Measurements from ENCODE around the gene MED26. TPM values are rescaled to one million over a fixed set of nuclear protein-coding genes. Genes with fewer than 3 reads are reported as not detected.

MED26 gene
- total RNA-seq, 1 experiment from 2014 or later, result 10.0 TPM

DNA sequence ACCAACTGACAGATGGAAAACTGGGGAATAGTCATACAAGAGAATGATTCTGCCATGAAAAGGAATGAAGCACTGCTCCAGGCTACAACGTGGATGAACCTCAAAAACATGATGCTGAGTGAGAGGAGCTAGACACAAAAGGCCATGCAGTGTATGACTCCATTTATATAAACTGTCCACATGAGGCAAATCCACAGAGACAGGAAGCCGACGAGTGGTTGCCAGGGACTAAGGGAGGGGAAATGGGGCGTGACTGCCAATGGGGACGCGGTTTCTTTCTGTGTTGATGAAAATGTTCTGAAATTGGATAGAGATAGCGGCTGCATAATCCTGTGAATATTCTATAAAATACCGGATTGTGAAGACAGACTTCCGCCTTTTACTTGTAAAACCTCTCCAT is 21.7 kb upstream of the MED26 start:
- no peak for DNase-seq (ENCODE audit: low spot score)

DNA sequence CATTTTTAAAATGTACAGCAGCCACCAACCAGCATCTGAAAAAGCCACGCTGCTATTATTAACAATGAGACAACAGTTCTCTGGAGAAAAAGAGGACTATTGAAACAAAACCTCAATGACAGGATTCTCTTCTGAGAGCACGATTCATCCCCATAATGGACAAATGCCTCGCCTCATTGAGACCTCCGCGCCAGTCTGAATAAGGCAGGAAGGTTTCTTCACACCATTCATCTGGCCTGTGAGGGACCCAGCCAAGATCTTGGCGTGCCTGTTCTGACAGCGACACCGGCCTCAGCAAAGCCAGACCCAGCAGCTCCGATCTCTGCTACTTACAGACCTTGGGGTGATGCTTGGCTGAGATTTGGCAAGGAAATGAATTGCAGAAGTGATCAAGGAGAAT is 17.1 kb upstream of the MED26 start:
- DNase-seq (ENCODE audit: low spot score), result no peak

DNA sequence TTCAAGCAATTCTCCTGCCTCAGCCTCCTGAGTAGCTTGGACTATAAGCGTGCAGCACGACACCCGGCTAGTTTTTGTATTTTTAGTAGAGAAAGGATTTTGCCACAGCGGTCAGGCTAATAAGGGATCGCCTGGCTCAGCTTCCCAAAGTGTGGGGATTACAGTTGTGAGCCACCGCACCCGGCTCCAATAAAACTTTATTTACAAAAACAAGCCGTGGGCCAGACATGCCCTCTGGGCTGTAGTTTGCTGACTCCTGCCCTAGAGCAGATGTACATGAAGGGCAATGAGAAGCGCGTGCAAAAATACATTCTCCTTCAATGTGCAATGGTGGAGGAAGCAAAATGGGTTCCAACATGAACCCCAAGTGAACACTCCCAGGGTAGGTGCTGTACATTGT is 13.7 kb upstream of the MED26 start:
- no peak for DNase-seq (ENCODE audit: low spot score)

DNA sequence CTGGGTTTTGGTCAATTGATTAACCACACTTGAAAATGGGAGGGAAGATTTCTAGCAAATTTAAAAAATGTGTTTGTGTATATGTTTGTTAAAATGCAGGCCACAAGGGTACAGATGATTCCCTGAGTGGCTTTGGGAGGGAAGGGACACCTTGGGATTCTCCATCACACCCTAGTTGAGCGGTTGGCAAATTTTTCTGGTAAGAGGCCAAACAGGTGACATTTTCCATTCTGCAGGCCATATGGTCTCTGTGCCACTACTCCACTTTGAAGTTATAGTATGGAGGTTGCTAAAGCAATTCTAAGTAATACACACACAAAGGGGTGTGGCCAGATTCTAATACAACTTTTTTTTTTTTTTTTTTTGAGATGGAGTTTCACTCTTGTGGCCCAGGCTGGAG is 12.9 kb upstream of the MED26 start:
- DNase-seq (ENCODE audit: low spot score), result no peak

DNA sequence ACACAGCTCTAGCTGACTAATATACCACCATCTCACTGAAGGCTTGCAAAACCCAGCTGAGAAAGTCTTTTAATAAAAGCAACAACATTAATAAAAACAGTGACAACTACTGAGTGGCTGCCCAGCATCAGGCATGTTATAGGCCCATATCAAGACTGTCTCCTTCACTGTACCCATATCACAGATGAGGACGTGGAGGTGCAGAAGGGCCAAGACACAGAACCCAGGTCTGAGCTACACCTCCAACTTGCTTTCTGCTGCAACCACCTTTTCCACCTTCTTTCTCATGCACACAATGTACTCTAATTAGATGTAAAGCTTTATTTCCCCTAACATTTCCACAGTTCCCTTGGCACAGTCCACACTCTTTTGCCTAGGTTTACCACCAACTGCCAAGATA is 10.7 kb upstream of the MED26 start:
- DNase-seq (ENCODE audit: low spot score), result no peak

DNA sequence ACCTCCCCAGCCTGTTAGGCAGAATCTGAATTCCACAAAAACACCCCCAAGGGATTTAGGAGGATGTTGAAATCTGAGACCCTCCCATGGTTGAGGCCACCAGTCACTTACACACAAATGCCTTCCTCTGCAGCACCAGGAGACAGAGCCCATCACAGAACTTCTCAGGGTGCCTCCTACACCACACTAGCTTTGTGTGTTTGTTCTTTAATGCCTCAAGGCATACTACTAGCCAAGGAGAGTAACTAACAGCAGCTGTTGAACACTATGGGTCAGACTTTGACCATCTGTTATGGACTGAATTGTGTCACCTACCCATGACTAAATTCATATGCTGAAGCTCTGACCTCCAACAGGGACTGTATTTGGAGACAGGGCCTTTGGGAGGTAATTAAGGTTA is 9.5 kb upstream of the MED26 start:
- no peak for DNase-seq (ENCODE audit: low spot score)

DNA sequence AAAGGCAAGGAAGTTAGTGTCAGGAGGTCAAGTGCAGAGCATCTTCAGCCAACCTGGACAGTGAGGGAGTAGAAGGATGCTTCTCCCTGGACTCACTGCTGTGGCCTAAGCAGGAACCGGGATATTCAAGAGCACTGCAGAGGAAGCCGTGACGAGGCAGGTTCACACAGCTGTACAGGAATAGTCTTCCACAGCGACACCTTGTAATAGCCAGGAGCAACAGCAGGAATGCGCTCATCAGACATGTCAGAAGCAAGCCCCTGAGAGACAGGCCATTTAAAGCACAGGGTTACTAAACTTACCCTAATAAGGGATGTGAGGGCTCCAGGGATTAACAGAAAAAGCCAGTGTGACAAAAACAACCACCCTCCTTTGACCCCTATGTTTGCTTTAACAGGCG is 3.5 kb upstream of the MED26 start:
- no peak for DNase-seq (ENCODE audit: low spot score)

DNA sequence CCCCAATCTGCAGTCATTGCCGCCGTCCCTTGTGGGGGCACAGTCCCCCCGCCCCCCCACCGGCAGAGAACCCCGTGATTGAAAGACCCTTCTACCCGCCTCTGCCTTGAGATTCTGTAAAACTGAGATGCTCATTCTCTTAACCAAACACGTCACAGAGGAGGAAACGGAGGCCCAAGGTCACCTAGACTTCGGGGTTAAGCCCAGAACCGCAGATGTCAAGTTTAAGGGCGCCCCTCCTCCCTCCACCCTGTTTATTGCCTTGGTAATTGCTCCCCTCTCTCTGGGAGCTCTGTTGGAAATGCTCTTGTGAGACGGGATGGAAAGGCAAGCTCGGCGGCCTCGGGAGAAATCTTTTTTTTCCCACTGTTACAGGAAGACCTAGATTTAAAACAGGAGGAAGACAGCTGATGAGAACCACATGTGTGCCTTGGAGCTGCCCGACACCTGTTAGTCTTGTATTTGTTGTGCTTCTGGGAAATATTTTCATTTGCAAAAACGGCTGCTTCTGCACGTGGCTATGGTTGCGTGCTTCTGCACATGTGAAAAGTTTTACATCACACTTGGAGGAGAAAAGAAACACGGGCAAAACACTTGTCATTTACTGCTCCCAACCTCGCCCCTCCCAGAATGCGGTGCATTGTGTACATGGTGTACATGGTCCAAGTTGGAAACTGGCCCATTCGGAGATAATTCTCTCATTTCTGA is 1.1 kb upstream of the MED26 start:
- peak; percentile 21 for DNase-seq (ENCODE audit: low spot score)

DNA sequence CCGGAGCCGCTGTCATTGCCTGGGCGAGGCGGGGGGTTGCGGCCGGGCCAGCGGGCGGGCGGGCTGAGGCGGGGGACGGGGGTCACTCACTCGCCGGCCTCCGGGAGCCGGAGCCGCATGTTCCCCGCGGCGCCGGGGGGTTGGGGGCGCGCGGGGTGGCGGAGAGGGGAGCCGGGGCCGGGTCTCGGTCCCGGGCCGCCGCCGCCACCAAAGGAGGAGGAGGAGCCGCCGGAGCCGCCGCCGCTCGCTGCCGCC is 149 bp downstream of the MED26 start:
- DNase-seq (ENCODE audit: low spot score), result no peak

DNA sequence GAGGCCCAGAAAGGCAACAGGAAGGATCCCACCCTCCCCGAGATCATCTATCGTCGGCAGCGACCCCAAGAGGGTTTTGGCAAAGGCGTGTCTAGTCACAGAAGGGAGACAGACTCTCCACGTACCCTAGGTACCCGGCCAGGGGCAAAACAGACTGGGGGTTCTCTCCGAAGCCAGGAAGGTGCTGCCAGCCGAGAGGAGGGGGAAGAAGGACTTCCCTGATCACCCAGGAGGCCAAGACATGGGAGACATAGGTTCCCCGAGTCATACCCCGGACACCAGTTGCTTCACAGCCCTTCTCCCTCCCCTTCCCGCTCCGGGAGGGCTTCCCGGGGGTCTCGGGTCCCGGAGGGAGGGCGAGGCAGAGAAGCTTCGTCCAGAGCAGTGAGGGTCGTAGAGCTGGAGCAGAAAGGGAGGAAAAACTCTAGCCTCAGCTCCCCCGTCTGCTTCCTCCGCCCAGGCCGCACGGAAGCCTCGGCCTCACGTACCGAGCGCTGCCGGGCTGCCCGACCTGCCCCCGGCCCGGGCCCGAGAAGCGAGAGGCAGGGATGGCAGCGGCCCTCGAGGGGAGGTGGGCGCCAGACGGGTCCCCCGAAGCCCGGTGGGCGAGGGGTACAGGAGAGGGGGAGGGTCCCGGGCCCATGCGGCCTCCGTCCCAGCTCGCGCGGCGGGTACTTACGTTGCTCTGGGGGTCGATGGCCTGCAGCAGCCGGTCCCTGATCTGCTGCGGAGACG is 644 bp downstream of the MED26 start:
- no peak for DNase-seq (ENCODE audit: low spot score)

DNA sequence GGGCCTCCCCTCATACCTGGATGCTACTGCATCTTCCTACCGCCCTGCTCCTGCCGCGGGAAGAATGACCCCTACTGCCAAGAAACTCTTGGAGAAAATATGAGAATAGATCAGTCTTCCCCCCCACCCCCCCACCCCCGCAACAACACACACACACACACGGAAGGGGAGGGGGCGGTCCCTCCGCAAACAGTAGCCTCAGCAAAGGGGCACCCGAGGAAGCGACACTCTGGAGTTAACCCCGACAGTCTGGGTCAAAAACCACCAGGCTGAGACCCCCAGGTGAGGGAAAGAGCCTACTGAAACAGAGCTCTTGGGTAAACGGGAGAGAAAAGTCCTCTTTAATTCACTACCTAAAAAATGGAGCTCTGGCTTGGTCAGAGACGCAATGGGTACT is 1.2 kb downstream of the MED26 start:
- no peak for DNase-seq (ENCODE audit: low spot score)

DNA sequence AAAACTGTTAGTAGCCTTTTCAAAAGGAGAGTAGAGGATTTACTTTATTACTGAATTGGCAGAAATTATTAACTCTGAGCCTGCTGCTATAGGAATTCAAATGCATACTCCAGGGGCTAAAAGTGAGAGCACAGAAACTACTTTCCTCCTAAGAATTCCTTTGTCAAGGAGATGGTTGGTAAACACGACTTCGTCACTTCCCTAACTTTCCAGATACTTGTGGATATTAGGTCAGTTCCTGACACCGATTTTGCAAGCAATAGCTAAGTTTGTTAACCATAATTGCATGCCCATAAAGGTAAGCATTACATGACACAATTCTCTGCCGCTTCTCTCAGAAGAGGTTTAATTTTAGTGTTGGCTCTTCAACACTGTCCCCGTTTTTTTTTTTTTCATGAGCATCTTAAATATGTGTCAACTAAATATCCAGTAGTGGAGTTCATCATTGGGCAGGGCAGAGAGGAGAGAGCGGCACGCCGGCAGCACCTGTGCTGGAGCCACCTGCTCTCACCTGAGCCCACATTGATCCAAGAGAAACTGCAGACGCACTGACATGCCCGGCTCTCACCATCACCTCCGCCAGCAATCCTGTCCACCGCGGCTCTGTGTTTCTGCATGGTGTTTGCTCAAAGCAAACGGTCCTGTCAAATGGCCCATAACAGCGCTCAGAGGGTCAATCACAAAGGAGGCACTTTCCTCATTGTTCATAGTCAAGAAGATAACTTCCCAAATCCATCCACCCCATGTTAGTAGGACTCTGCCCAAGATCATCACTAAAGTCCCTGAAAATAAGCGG is 2.6 kb downstream of the MED26 start:
- no peak for DNase-seq (ENCODE audit: low spot score)

DNA sequence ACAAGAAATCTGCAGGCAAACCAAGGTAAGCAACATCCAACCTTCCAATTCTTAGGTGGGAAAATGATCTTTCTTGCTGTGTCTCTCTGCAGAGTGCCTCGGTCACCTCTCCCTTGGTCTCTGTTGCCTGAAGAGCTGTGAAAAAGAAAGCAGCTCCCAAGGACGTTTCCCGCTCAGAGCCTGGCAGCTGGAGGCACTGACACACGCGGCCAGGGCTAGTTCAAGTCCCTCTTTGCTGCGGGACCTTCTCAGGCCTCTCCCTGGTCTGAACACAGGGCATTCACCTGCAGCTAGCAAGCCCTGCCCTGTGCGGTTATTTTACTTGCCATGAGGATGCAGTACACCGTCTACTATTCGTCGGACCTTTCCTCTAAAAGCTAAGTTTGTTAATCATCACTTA is 3.8 kb downstream of the MED26 start:
- no peak for DNase-seq (ENCODE audit: low spot score)

DNA sequence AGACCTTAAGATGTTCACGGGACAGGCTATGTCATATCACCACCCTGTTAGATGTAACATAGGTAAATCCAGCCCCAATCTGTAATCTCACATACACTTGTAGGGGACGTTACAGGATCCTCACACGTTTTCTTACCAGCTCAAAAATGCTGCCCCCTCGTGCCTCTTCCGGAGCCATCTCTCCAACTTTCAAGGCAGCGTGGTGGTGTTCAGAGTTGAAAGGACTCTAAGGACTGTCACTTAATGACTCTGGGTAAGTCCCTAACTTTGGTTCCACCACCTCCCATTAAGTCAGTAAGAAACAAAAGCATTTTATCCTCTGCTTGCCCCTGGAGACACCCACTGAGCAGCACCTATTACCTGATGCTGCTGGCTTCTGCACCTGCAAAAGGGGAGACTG is 4.4 kb downstream of the MED26 start:
- no peak for DNase-seq (ENCODE audit: low spot score)

DNA sequence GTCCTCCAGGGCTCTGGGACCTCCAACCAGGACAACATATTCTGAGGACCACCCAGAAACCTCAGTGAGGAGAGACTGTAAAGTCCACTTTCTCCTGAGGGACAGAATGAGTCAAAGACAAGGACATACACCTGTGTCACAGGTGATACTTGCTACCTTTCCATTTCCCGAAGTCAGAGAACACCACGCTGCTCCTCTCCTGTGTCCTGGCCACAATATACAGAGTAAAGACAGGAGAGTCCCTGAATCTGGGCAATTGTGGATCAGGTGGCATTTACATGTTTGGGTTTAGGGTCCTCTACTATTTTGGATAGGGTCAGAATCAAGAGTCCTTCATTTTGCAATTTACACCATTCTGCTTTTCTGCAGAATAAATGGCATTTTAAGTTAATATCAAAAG is 4.9 kb downstream of the MED26 start:
- no peak for DNase-seq (ENCODE audit: low spot score)

DNA sequence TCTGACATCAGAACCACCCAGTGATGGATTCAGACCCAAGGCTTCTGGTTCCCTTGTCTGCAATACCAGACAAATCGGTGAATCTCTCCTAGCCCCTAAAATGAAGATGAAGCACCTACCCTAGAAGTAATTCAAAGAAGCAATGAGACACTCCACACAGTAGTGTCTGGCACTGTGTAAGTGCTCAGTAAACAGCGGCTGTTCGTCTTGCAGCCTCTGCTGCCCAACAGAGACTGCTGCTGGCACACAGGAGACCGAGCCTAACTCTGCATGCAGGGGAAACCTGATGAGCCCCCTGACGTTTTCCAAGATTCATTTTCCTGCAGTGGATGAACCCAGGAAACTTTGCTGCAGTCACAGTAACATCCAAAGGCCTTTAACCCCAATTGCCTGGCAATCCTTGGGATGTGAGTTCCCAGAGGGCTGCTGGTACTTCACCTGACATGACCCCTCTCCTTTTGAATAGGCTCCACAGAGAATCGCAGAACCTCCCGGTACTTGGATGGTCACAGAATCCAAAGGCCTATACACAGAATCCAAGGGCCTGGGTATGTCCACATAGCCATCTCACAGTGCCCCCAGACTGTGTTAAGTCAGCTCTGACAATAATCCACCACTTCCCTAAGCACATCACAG is 6.7 kb downstream of the MED26 start:
- no peak for DNase-seq (ENCODE audit: low spot score)

DNA sequence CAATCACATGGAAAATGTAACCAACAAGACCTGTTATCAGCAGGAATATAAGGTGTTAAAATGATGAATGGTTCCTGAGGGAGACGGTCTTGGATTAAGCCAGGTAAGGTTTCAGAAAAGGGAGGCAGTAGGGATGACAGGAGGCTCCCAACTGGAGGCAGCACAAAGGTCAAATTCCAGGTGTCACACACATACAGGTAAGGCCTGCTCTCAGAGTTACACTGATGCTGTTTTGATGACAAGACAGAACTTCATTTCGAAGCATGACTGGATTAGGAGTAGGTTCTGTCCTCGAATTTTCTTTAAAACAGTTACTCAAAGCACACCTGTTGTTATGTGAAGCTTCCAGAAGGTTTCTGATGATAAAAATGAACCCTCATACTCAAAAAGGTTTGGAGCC is 7.4 kb downstream of the MED26 start:
- no peak for DNase-seq (ENCODE audit: low spot score)

DNA sequence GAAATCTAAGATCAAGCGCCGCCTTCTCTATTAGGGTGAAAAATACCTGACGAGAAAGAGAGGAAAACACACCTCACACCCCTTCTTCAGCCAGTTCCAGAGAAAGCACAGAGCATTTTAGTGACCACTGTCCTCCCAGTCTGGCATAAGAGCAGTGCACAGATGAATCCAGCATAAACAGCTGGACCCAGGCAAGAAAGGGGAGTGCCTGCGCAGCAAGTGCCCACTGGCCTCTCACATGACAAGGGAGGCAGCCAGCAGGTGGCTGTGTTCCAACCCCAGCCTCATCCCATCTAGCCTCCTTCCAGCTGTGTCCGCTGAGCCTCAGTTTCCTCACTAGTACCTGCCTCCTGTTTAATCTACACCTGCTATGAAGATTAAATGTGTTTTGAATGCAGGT is 8.0 kb downstream of the MED26 start:
- no peak for DNase-seq (ENCODE audit: low spot score)

DNA sequence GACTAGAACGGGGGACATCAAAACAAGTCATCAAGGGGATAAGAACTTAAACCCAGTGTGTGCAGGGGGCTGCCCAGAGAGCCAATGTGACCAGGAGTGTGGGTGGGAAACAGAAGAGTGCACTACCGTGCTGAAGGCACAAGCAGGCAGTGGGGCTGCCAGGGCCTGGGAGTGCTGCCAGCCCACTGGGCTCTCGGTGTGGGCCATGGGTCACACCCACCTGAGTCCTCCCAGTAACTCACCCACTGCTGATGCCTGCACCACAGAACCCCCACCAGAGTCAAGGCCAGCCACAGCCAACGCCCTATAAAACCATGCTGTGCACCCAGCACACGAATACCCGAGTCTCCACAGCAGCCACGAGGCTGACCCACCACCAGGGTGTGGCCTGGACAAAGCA is 8.5 kb downstream of the MED26 start:
- DNase-seq (ENCODE audit: low spot score), result peak; percentile 37

DNA sequence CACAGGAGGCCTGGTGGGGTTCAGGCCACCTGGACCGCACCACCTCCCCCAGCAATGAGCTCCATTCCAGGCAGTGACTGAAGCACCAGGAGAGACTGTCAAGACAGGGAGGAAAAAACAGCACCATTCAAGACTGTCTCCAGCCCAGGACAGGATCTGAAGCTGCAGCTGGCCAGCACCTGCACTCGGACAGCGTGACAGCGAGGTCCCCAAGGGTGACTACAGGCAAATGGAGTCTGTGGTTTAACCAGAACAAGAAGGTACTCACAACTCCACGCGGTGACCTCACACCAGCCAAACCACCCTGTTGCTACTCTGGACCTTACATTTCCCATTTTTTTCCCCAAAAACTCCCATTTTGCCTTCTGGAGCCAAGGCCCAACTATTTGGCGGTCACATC is 9.8 kb downstream of the MED26 start:
- DNase-seq (ENCODE audit: low spot score), result no peak

DNA sequence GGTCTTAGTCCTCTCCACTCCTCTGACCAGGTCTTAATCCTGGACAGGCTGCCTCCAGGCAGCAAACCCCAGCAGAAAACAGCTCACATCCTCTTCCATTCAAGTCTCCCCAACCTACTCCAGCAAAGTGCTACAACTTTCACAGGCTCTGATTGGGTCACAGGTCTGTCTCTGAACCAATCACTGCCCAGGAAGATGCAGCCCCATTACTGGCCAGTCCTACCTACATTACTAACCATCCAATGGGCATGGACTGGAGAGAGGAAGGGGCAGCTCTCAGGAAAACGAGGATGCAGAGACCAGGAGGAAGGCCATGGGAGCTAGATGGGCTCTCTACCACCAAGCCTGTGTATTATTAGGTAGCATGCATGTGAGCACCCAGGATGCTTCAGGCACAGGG is 12.2 kb downstream of the MED26 start:
- no peak for DNase-seq (ENCODE audit: low spot score)

DNA sequence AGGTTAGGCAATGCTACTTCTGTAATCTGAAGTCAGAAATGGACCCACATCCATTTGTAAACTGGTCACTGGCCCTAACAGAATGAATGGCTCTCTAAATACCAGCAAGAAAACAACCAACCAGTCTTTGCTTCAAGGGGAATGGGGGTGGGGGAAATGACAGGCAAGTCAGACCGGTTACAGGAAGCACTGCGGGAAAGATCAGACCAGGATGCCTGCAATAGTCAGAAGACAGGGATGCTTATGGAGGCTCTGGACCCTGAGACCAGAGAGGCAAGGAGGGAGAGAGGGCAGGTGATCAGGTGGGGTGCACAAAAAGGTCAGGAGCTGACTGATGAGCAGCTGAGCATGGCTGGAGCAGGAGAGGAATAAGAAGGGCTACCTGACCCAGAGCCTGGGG is 13.1 kb downstream of the MED26 start:
- DNase-seq (ENCODE audit: low spot score), result no peak

DNA sequence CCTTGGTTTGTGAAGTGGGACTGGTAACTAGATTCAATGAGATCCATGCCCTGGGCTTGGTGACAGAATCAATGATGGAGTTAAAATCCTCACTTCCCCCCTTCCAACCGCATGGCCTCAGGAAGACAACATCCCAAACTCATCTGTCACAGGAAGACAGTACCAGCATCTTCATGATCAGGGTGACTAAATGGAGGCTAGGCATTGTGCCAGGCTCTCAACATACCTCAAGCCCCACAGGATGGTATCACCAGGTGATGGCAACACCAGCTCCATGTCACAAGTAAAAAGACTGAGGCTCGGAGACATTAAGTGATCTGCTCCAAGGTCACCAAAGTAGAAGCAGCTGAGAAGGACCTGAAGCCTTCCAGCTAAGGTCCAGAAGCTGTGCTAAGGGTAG is 14.2 kb downstream of the MED26 start:
- DNase-seq (ENCODE audit: low spot score), result no peak
